ENCODE measurements around the gene FAM156A.
"Not testable (repeated sequence)": the region's sequence is repeated elsewhere in the genome, so short reads cannot be mapped to it uniquely, and the experiment has no call there.

GRCh38 chrX:52909313-52909969, 48.9 kb downstream of the FAM156A start:
- TF ChIP-seq CTCF (IDR thresholded peaks at IDR 0.05; ENCODE audit: poor library complexity, severe bottlenecking); TAF1 (IDR thresholded peaks at IDR 0.05; ENCODE audit: low read depth): not testable (repeated sequence)
